Fibroblast of lung (primary cell): Measurements from ENCODE around the gene ZNF888. TPM values are rescaled to one million over a fixed set of nuclear protein-coding genes. Genes with fewer than 3 reads are reported as not detected.

Experiments
- DNase-seq, 2 donors: peaks; one replicate each; pipeline versions ENCODE4 v3.0.0 to v3.0.0-alpha.2; 2010; ENCODE audit warnings: low read depth in 2 of 2
- H2AFZ ChIP-seq: 2 replicates; pipeline ENCODE4 v1.5.1; 2012; ENCODE audit warnings: low read length, control low read depth, inconsistent platforms
- H3K27ac ChIP-seq: 2 replicates; pipeline ENCODE4 v1.5.1; 2011; ENCODE audit warnings: low read length, control low read depth; ENCODE audit not compliant: insufficient read depth
- H3K27me3 ChIP-seq: 2 replicates; pipeline ENCODE4 v1.5.1; 2011; ENCODE audit warnings: mild to moderate bottlenecking, low read length; ENCODE audit not compliant: control insufficient read depth, insufficient read depth
- H3K36me3 ChIP-seq: 2 replicates; pipeline ENCODE4 v1.5.1; 2011; ENCODE audit warnings: low read length; ENCODE audit not compliant: control insufficient read depth, insufficient read depth
- H3K4me1 ChIP-seq: 2 replicates; pipeline ENCODE4 v1.5.1; 2011; ENCODE audit warnings: low read length; ENCODE audit not compliant: control insufficient read depth, insufficient read depth; ENCODE audit errors: extremely low read depth
- H3K4me2 ChIP-seq: 2 replicates; pipeline ENCODE4 v1.5.1; 2011; ENCODE audit warnings: low read length, control low read depth; ENCODE audit not compliant: insufficient read depth; ENCODE audit errors: extremely low read depth
- H3K4me3 ChIP-seq, 4 experiments: fragments of 200-600 bp in 1 of 4; sonication (generic) in 1 of 4; replicated peaks in 1 of 4; 2 replicates each; pipeline ENCODE4 v1.5.1; 2011 to 2016; ENCODE audit warnings: low read length in 4 of 4, low read depth in 3 of 4, mild to moderate bottlenecking in 3 of 4, control low read depth in 2 of 4, inconsistent platforms in 1 of 4, mixed read lengths in 1 of 4; ENCODE audit not compliant: insufficient read depth in 1 of 4; ENCODE audit errors: control extremely low read depth in 1 of 4
- H3K79me2 ChIP-seq: 2 replicates; pipeline ENCODE4 v1.5.1; 2012; ENCODE audit warnings: mild to moderate bottlenecking, low read length, inconsistent platforms; ENCODE audit not compliant: control insufficient read depth, insufficient read depth
- H3K9ac ChIP-seq: 2 replicates; pipeline ENCODE4 v1.5.1; 2011; ENCODE audit warnings: mild to moderate bottlenecking, low read length, control low read depth; ENCODE audit not compliant: insufficient read depth
- H3K9me3 ChIP-seq: 2 replicates; pipeline ENCODE4 v1.5.1; 2012; ENCODE audit warnings: low read depth, low read length; ENCODE audit not compliant: control insufficient read depth, insufficient read depth
- H4K20me1 ChIP-seq: 2 replicates; pipeline ENCODE4 v1.5.1; 2011; ENCODE audit warnings: low read length; ENCODE audit not compliant: control insufficient read depth, insufficient read depth; ENCODE audit errors: extremely low read depth
- CTCF ChIP-seq, 2 donors: IDR thresholded peaks in 1 of 2; conservative IDR thresholded peaks in 1 of 2; 1 replicate in 1 of 2; 2 replicates in 1 of 2; pipeline ENCODE4 v1.5.1; 2011 to 2012; ENCODE audit warnings: low read length in 2 of 2, control low read depth in 1 of 2, inconsistent platforms in 1 of 2, low read depth in 1 of 2, mild to moderate bottlenecking in 1 of 2
- EZH2 ChIP-seq: IDR thresholded peaks from 2 replicates; pipeline ENCODE4 v1.5.1; 2012; ENCODE audit warnings: low read length, control low read depth, mild to moderate bottlenecking; ENCODE audit errors: missing control alignments
- polyA plus RNA-seq, 2 donors: library from polyadenylated mRNA; depleted of rRNA in 1 of 2; stranded (reverse) in 1 of 2; unstranded in 1 of 2; fragments of >200 nt; gene quantifications; 2 replicates each; pipeline ENCODE4 v1.2.1, GENCODE V29; 2011 to 2012; ENCODE audit warnings: missing spikeins in 1 of 2
- total RNA-seq: library from RNA; depleted of rRNA; stranded (reverse); fragments of >200 nt; gene quantifications from 2 replicates; pipeline ENCODE4 v1.2.1, GENCODE V29; 2014

The ZNF888 gene
- total and polyA plus RNA-seq, 2 donors (not counting 1 experiment from before 2014, with no cell fraction given) = 1.6 to 4.3 TPM

GRCh38 chr19:52962394-52963246 lies 39.4 kb upstream of the ZNF888 start, which contains the start of gene ZNF816:
ZNF816 (minus strand) TSS chr19:52962881; CDS start chr19:52956089, 6,792 bp downstream.
- Histone ChIP-seq H3K9me3 (no peaks in the 10 kb centered on the region), H3K4me2 (peak within 1 kb of the TSS; percentile 87), H3K27me3 (no peaks in the 10 kb centered on the region), H3K9ac (peak within 1 kb of the TSS; percentile 63), H3K79me2 (no peaks in the 10 kb centered on the region), H3K36me3 (no peaks in the 10 kb centered on the region), H2AFZ (peak within 1 kb of the TSS; percentile 81), H3K27ac (peak within 1 kb of the TSS; percentile 79), H3K4me1 (no peaks in the 10 kb centered on the region), H4K20me1 (no peaks in the 10 kb centered on the region), H3K4me3 (peak within 1 kb of the TSS; percentile 66 to 89 (median 73))
- peak; percentile 92 to 93 for DNase-seq
- TF ChIP-seq CTCF (conservative IDR thresholded peaks at IDR 0.05 in 1 of 2, IDR thresholded peaks at IDR 0.05 in 1 of 2; ENCODE audit: low read depth in 1 of 2, low read length in 2 of 2) = no peak
- no peak for TF ChIP-seq EZH2

DNA sequence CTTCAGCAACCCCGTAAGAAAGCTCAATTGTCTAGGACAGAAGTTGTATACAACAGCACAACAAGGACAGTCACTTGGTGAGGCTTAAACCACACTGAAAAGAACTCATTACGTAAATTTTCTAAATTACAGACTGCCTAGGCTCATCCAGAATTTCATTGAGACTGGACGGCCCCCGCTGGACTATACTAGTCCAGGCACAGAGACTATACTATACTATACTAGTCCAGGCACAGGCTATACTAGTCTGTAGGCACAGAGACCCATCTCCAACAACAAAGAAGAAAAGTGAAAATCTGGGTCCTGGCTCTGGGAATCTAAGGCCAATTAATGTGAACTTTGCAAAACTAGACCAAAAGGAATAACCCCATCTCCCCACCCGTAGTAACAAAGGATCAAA lies 38.8 kb upstream of the ZNF888 start:
- H3K27ac ChIP-seq = peak overlapping the region; percentile 79
- H3K36me3 ChIP-seq = no peaks in the 10 kb centered on the region
- no peak for DNase-seq

More for the DNA sequence above, 38.8 kb upstream of the ZNF888 start:
- Histone ChIP-seq H4K20me1 (no peaks in the 10 kb centered on the region), H3K9me3 (no peaks in the 10 kb centered on the region), H3K4me1 (no peaks in the 10 kb centered on the region), H3K27me3 (no peaks in the 10 kb centered on the region), H3K79me2 (no peaks in the 10 kb centered on the region), H3K9ac (peak overlapping the region; percentile 63), H2AFZ (peak overlapping the region; percentile 57), H3K4me2 (peak overlapping the region; percentile 87), H3K4me3 (peak overlapping the region; percentile 66 to 89 (median 73))
- no peak for TF ChIP-seq EZH2
- no peak for TF ChIP-seq CTCF (conservative IDR thresholded peaks at IDR 0.05 in 1 of 2, IDR thresholded peaks at IDR 0.05 in 1 of 2; ENCODE audit: low read depth in 1 of 2, low read length in 2 of 2)
